HEK293 (cell line): ENCODE measurements around the gene PIK3R4.

ENCODE experiments used
- CTCF ChIA-PET: fragments of 350-600 bp; formaldehyde crosslinking; extraction: SDS; loops from one replicate; lab custom pipeline; 2021; ENCODE audit warnings: antibody characterized with exemption; lab: Yijun Ruan, JAX
- POLR2A ChIA-PET: fragments of 300-600 bp; formaldehyde crosslinking; extraction: SDS; loops from one replicate; lab custom pipeline; 2020; ENCODE audit warnings: antibody characterized with exemption, inconsistent platforms; lab: Yijun Ruan, JAX
- H3K27ac ChIP-seq: fragments of 200-500 bp; sonication (Bioruptor generic); 2 replicates; pipeline ENCODE4 v1.5.1; 2014; ENCODE audit warnings: low read depth, low read length, control low read depth, inconsistent platforms; ENCODE audit errors: extremely low read depth
- H3K36me3 ChIP-seq, 2 experiments: fragments of 200-500 bp in 1 of 2; sonication (Bioruptor generic) in 1 of 2; 1 replicate in 1 of 2; 2 replicates in 1 of 2; pipeline ENCODE4 v1.5.1; 2014 to 2017; ENCODE audit warnings: inconsistent platforms in 2 of 2, low read length in 2 of 2; ENCODE audit not compliant: control insufficient read depth in 2 of 2, insufficient read depth in 1 of 2
- H3K4me1 ChIP-seq: fragments of 200-500 bp; sonication (Bioruptor generic); 2 replicates; pipeline ENCODE4 v1.5.1; 2014; ENCODE audit warnings: mild to moderate bottlenecking, low read length, inconsistent platforms; ENCODE audit not compliant: control insufficient read depth, insufficient read depth
- H3K4me3 ChIP-seq: 2 replicates; pipeline ENCODE4 v1.5.1; 2011; ENCODE audit warnings: low read depth, mild to moderate bottlenecking, control low read depth, low read length, moderate library complexity
- H3K9me3 ChIP-seq: fragments of 200-500 bp; sonication (Bioruptor generic); 2 replicates; pipeline ENCODE4 v1.5.1; 2014; ENCODE audit warnings: low read depth, low read length, inconsistent platforms; ENCODE audit not compliant: control insufficient read depth, insufficient read depth
- GLIS2 ChIP-seq: fragments of 450-650 bp; formaldehyde crosslinking; IDR thresholded peaks from 2 replicates; pipeline ENCODE4 v1.5.1; 2016; ENCODE audit warnings: missing biosample characterization, missing genetic modification characterization
- MEIS1 ChIP-seq: sonication (generic); formaldehyde crosslinking; IDR thresholded peaks from 2 replicates; pipeline ENCODE4 v1.8.1; 2022; ENCODE audit warnings: missing genetic modification reagents, mild to moderate bottlenecking, borderline replicate concordance
- OSR2 ChIP-seq: fragments of 450-650 bp; formaldehyde crosslinking; IDR thresholded peaks from 2 replicates; pipeline ENCODE4 v1.5.1; 2016; ENCODE audit warnings: missing biosample characterization, missing genetic modification characterization
- PRDM1 ChIP-seq: fragments of 450-650 bp; formaldehyde crosslinking; IDR thresholded peaks from 2 replicates; pipeline ENCODE4; 2016; ENCODE audit warnings: missing biosample characterization, missing genetic modification characterization
- SETDB1 ChIP-seq: IDR thresholded peaks from one replicate; pipeline ENCODE4 v1.6.1; 2017; ENCODE audit warnings: mild to moderate bottlenecking, low read length, moderate library complexity, mixed read lengths; ENCODE audit not compliant: insufficient read length
- ZFP3 ChIP-seq: fragments of 450-650 bp; formaldehyde crosslinking; IDR thresholded peaks from 2 replicates; pipeline ENCODE4 v1.5.1; 2016; ENCODE audit warnings: low read depth, missing biosample characterization, missing genetic modification characterization
- ZFP41 ChIP-seq: fragments of 450-650 bp; formaldehyde crosslinking; IDR thresholded peaks from 2 replicates; pipeline ENCODE4 v1.5.1; 2016; ENCODE audit warnings: missing biosample characterization, missing genetic modification characterization, borderline replicate concordance
- ZNF184 ChIP-seq: fragments of 450-650 bp; IDR thresholded peaks from 2 replicates; pipeline ENCODE4 v1.5.1; 2018; ENCODE audit warnings: missing biosample characterization, mild to moderate bottlenecking, missing genetic modification characterization
- ZNF202 ChIP-seq: fragments of 450-650 bp; formaldehyde crosslinking; IDR thresholded peaks from 2 replicates; pipeline ENCODE4 v1.5.1; 2016; ENCODE audit warnings: missing biosample characterization, missing genetic modification characterization, borderline replicate concordance
- ZNF24 ChIP-seq: fragments of 450-650 bp; formaldehyde crosslinking; IDR thresholded peaks from 2 replicates; pipeline ENCODE4 v1.5.1; 2016; ENCODE audit warnings: missing biosample characterization, missing genetic modification characterization
- ZNF292 ChIP-seq: fragments of 450-650 bp; formaldehyde crosslinking; IDR thresholded peaks from 2 replicates; pipeline ENCODE4 v1.5.1; 2016; ENCODE audit warnings: low read depth, missing biosample characterization, missing genetic modification characterization, borderline replicate concordance
- ZNF350 ChIP-seq: fragments of 450-650 bp; formaldehyde crosslinking; IDR thresholded peaks from 2 replicates; pipeline ENCODE4 v1.5.0; 2017; ENCODE audit warnings: missing biosample characterization, mild to moderate bottlenecking, missing genetic modification characterization
- ZNF501 ChIP-seq: fragments of 450-650 bp; formaldehyde crosslinking; IDR thresholded peaks from 2 replicates; pipeline ENCODE4 v1.5.1; 2016; ENCODE audit warnings: missing biosample characterization, missing genetic modification characterization
- ZNF558 ChIP-seq: fragments of 450-650 bp; formaldehyde crosslinking; IDR thresholded peaks from 2 replicates; pipeline ENCODE4 v1.5.1; 2016; ENCODE audit warnings: missing biosample characterization, missing genetic modification characterization
- ZNF623 ChIP-seq: fragments of 450-650 bp; formaldehyde crosslinking; IDR thresholded peaks from 2 replicates; pipeline ENCODE4 v1.5.1; 2016; ENCODE audit warnings: missing biosample characterization, missing genetic modification characterization
- ZNF664 ChIP-seq: fragments of 450-650 bp; formaldehyde crosslinking; IDR thresholded peaks from 2 replicates; pipeline ENCODE4 v1.5.1; 2016; ENCODE audit warnings: missing biosample characterization, missing genetic modification characterization
- TF ChIP-seq, protein P1 (sequence below): fragments of 450-650 bp; formaldehyde crosslinking; IDR thresholded peaks from 2 replicates; pipeline ENCODE4 v1.5.1; 2016; ENCODE audit warnings: missing biosample characterization, missing genetic modification characterization
- TF ChIP-seq, protein P2 (sequence below): fragments of 450-650 bp; formaldehyde crosslinking; IDR thresholded peaks from 2 replicates; pipeline ENCODE4 v1.5.1; 2016; ENCODE audit warnings: missing biosample characterization, missing genetic modification characterization, low read depth
- TF ChIP-seq, protein P3 (sequence below): fragments of 450-650 bp; IDR thresholded peaks from 2 replicates; pipeline ENCODE4 v1.5.1; 2018; ENCODE audit warnings: missing biosample characterization, mild to moderate bottlenecking, missing genetic modification characterization

Gene PIK3R4

DNA sequence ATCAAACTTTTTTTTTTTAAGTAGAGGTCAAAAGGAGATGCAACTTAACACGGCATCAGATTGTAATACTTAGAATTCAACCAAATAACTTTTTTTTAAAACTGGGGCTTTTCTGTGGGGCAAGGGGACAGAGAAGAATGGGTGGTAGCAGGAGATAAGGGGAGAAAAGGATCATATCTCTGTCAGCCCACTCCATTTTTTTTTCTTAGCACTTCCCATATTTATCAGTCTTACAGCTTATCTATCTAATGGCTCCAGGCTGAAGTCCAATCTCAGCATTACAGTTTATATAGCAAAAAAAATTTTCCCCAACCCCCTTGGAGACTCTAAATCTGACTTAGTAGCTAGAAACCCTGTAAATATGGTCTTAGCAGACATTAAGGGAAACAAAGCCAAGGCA is 69.3 kb downstream of the PIK3R4 start:
- no peak overlapping the region for H3K27ac ChIP-seq
- peaks cover 1 to 69% of the 10 kb centered on the region in 2 experiments; a peak in 2 of 3 replicates for H3K36me3 ChIP-seq
- H3K9me3 ChIP-seq = no peaks in the 10 kb centered on the region
- CTCF ChIA-PET = no interaction called here
- POLR2A ChIA-PET = no interaction called here
- H3K4me3 ChIP-seq = no peak overlapping the region
- TF ChIP-seq PRDM1 (no peak), ZNF24 (tag by site-specific recombination) (no peak), ZNF558 (tag by site-specific recombination) (no peak), ZNF184 (tag by site-specific recombination) (no peak), ZNF350 (tag by site-specific recombination) (no peak), ZFP3 (tag by site-specific recombination) (no peak)
- TF ChIP-seq, protein P1, sequence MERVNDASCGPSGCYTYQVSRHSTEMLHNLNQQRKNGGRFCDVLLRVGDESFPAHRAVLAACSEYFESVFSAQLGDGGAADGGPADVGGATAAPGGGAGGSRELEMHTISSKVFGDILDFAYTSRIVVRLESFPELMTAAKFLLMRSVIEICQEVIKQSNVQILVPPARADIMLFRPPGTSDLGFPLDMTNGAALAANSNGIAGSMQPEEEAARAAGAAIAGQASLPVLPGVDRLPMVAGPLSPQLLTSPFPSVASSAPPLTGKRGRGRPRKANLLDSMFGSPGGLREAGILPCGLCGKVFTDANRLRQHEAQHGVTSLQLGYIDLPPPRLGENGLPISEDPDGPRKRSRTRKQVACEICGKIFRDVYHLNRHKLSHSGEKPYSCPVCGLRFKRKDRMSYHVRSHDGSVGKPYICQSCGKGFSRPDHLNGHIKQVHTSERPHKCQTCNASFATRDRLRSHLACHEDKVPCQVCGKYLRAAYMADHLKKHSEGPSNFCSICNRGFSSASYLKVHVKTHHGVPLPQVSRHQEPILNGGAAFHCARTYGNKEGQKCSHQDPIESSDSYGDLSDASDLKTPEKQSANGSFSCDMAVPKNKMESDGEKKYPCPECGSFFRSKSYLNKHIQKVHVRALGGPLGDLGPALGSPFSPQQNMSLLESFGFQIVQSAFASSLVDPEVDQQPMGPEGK = no peak
- no peaks in the 10 kb centered on the region for H3K4me1 ChIP-seq

DNA sequence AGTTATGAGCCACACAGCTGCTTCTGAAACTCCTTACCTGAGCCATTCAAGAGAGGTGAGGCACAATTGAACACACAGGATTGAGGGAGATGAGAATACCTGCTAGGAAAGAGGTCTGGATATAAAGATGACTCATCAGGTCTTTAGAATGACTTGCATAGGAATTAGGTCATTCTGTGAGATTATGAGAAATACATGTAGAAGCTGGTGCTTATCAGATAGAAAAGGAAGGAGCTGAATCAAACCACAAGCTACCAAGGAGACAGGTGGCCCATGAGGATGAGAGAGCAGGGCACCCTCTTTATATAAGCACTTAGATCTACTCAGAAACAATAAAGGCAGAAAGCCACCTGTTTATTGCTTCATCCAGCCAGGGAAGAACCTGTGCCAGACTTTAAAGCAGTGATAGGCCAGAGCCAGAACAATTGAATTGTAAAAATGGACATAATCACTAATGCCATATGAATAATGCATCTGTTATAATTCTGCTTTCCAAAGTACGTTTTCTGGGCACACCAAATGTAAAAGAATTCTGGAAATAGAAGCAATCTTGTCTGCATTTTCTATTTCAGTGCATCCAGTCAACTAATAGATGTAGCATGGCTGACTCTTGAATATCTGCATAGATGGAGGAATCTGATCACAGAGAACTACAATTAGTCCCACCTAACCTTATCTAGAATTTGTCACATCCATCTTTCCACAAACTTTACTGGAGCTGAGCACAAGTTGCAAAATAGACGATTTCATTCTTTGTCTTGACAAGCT is 74.9 kb downstream of the PIK3R4 start:
- H3K27ac ChIP-seq = no peak overlapping the region
- TF ChIP-seq, protein P2, sequence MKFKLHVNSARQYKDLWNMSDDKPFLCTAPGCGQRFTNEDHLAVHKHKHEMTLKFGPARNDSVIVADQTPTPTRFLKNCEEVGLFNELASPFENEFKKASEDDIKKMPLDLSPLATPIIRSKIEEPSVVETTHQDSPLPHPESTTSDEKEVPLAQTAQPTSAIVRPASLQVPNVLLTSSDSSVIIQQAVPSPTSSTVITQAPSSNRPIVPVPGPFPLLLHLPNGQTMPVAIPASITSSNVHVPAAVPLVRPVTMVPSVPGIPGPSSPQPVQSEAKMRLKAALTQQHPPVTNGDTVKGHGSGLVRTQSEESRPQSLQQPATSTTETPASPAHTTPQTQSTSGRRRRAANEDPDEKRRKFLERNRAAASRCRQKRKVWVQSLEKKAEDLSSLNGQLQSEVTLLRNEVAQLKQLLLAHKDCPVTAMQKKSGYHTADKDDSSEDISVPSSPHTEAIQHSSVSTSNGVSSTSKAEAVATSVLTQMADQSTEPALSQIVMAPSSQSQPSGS (tag by site-specific recombination) = peak; percentile 8; the same call in 1 of the 2 replicates
- TF ChIP-seq ZNF202 (tag by site-specific recombination) = no peak
- peak; percentile 48; the same call in 1 of the 2 replicates for TF ChIP-seq OSR2 (tag by site-specific recombination)
- TF ChIP-seq, all 188 proteins: peak for 2
- H3K4me3 ChIP-seq = no peak overlapping the region
- ChIA-PET POLR2A (no interaction called here), CTCF (interaction anchor here (0.6 kb wide), 1 partner anchor 29 kb away, joined by 3 read pairs; no protein-coding TSS in a partner anchor)
- no peaks in the 10 kb centered on the region for H3K4me1 ChIP-seq
- no peaks in the 10 kb centered on the region for H3K9me3 ChIP-seq
- peaks cover 0 to 49% of the 10 kb centered on the region in 2 experiments; a peak in 1 of 3 replicates for H3K36me3 ChIP-seq

DNA sequence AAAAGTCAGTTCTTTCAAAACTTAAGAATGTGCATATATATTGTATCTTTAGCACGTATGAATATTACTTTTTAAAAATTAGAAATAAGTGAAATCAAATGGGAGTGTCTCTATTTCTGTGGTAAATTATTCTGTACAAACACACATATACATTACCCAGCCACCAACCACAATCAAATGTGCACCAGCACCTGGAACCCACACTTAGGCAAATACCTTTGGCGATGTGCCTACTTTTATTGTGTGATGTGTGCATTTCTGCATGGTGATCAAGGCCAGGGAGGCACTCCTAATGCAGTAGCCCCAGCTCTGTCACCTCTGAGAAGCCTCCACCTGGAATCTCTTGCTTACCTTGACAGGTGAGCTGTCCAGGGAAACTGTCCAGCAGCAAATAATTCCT is 76.9 kb downstream of the PIK3R4 start:
- Histone ChIP-seq H3K4me3 (no peak overlapping the region), H3K9me3 (no peaks in the 10 kb centered on the region), H3K36me3 (peaks cover 0 to 32% of the 10 kb centered on the region in 2 experiments; a peak in 1 of 3 replicates), H3K4me1 (no peaks in the 10 kb centered on the region), H3K27ac (no peak overlapping the region)
- POLR2A ChIA-PET = no interaction called here
- CTCF ChIA-PET = interaction anchor here (0.7 kb wide), 1 partner anchor 1041 kb away, joined by 3 read pairs; no protein-coding TSS in a partner anchor
- no peak for TF ChIP-seq GLIS2
- no peak for TF ChIP-seq ZNF623 (tag by site-specific recombination)
- no peak for TF ChIP-seq SETDB1
- TF ChIP-seq MEIS1 (CRISPR knock-in tag) = no peak
- no peak for TF ChIP-seq ZNF292
- no peak for TF ChIP-seq ZFP41 (tag by site-specific recombination)
- TF ChIP-seq, protein P3, sequence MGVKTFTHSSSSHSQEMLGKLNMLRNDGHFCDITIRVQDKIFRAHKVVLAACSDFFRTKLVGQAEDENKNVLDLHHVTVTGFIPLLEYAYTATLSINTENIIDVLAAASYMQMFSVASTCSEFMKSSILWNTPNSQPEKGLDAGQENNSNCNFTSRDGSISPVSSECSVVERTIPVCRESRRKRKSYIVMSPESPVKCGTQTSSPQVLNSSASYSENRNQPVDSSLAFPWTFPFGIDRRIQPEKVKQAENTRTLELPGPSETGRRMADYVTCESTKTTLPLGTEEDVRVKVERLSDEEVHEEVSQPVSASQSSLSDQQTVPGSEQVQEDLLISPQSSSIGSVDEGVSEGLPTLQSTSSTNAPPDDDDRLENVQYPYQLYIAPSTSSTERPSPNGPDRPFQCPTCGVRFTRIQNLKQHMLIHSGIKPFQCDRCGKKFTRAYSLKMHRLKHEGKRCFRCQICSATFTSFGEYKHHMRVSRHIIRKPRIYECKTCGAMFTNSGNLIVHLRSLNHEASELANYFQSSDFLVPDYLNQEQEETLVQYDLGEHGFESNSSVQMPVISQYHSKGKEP (tag by site-specific recombination) = no peak
- no peak for TF ChIP-seq ZNF501 (tag by site-specific recombination)
- no peak for TF ChIP-seq ZNF664 (tag by site-specific recombination)
